K562 (cell line): ENCODE results near the gene CENPT. TPM values are rescaled to one million over a fixed set of nuclear protein-coding genes. Genes with fewer than 3 reads are reported as not detected.

Experiments used
- BDP1 ChIP-seq: IDR thresholded peaks from 3 replicates; pipeline ENCODE4 v1.6.1; 2011; ENCODE audit not compliant: insufficient read length, insufficient read depth
- ETV5 ChIP-seq: sonication (generic); formaldehyde crosslinking; IDR thresholded peaks from 2 replicates; pipeline ENCODE4 v1.4.0; 2020; ENCODE audit warnings: low read depth, mild to moderate bottlenecking, missing genetic modification reagents
- FOXJ2 ChIP-seq: fragments of 200-800 bp; sonication (Bioruptor generic); IDR thresholded peaks from 2 replicates; pipeline ENCODE4 v1.6.1; 2016; ENCODE audit warnings: missing genetic modification characterization, missing compliant biosample characterization
- HSF4 ChIP-seq: fragments of 250-450 bp; sonication (Bioruptor Pico); IDR thresholded peaks from 2 replicates; pipeline ENCODE4 v2.1.2; 2022; ENCODE audit warnings: mild to moderate bottlenecking, moderate library complexity, borderline replicate concordance
- SUPT5H ChIP-seq: fragments of 450-650 bp; IDR thresholded peaks from 2 replicates; pipeline ENCODE4 v1.6.1; 2016
- ZNF316 ChIP-seq: fragments of 450-650 bp; IDR thresholded peaks from 2 replicates; pipeline ENCODE4 v1.6.1; 2016
- polyA plus RNA-seq, 8 experiments: library from polyadenylated mRNA; depleted of rRNA in 4 of 8; stranded (reverse) in 5 of 8; unstranded in 3 of 8; fragments of >200 nt; fragmentation: Nextera tagmentation in 2 of 8; fragmentation: Illumina TruSeq in 1 of 8; extraction: Ambion mirVana in 2 of 8; extraction: Trizol in 1 of 8; gene quantifications; 2 replicates each; pipeline versions ENCODE4 v1.2.1 to v1.2.3, GENCODE V29; 2011 to 2014; ENCODE audit warnings: inconsistent platforms in 1 of 8, missing spikeins in 1 of 8
- total RNA-seq, 7 experiments: library from RNA; depleted of rRNA in 6 of 7; stranded (reverse); fragments of >200 nt in 6 of 7; fragmentation: Illumina TruSeq in 2 of 7; extraction: Trizol in 2 of 7; gene quantifications; 2 replicates each; pipeline versions ENCODE4 v1.2.1 to v1.2.3, GENCODE V29; 2011 to 2021; ENCODE audit warnings: low replicate concordance in 1 of 7
- TF ChIP-seq, protein P1 (sequence below), 2 experiments: IDR thresholded peaks in 1 of 2; conservative IDR thresholded peaks in 1 of 2; 2 replicates each; pipeline ENCODE4 v1.6.1; 2016; ENCODE audit warnings: low read depth in 2 of 2, mild to moderate bottlenecking in 1 of 2, missing compliant biosample characterization in 1 of 2, missing genetic modification characterization in 1 of 2, moderate library complexity in 1 of 2
- TF ChIP-seq, protein P2 (sequence below): fragments of 450-650 bp; IDR thresholded peaks from 2 replicates; pipeline ENCODE4 v1.6.1; 2016; ENCODE audit warnings: borderline replicate concordance
- TF ChIP-seq, protein P3 (sequence below): fragments of 250-450 bp; sonication (Bioruptor Pico); IDR thresholded peaks from 2 replicates; pipeline ENCODE4 v1.9.0; 2021; ENCODE audit warnings: mild to moderate bottlenecking
- TF ChIP-seq, protein P4 (sequence below): fragments of 450-650 bp; IDR thresholded peaks from 2 replicates; pipeline ENCODE4 v1.7.1; 2018; ENCODE audit warnings: mild to moderate bottlenecking, low read depth; ENCODE audit not compliant: partially characterized antibody
- TF ChIP-seq, protein P5 (sequence below): fragments of 450-650 bp; formaldehyde crosslinking; IDR thresholded peaks from 2 replicates; pipeline ENCODE4 v1.4.0; 2020; ENCODE audit warnings: mild to moderate bottlenecking, moderate library complexity
- TF ChIP-seq, protein P6 (sequence below): sonication (generic); formaldehyde crosslinking; IDR thresholded peaks from 2 replicates; pipeline ENCODE4 v1.8.0; 2022; ENCODE audit warnings: mild to moderate bottlenecking, missing genetic modification reagents
- TF ChIP-seq, protein P7 (sequence below), 2 experiments: IDR thresholded peaks; 2 replicates each; pipeline ENCODE4 v1.6.1; 2011; ENCODE audit warnings: borderline replicate concordance in 1 of 2, control low read depth in 1 of 2, low read depth in 1 of 2, low read length in 1 of 2, mild to moderate bottlenecking in 1 of 2, mixed read lengths in 1 of 2, moderate library complexity in 1 of 2; ENCODE audit not compliant: insufficient read depth in 1 of 2, insufficient read length in 1 of 2, poor library complexity in 1 of 2, severe bottlenecking in 1 of 2; ENCODE audit errors: extremely low read depth in 1 of 2

Gene CENPT
- total and polyA plus RNA-seq, 9 of the 15 experiments (the other 6 are each of a cell fraction or from before 2014, with no cell fraction given) = 3.6 to 94.2 (median 44.1) TPM

DNA sequence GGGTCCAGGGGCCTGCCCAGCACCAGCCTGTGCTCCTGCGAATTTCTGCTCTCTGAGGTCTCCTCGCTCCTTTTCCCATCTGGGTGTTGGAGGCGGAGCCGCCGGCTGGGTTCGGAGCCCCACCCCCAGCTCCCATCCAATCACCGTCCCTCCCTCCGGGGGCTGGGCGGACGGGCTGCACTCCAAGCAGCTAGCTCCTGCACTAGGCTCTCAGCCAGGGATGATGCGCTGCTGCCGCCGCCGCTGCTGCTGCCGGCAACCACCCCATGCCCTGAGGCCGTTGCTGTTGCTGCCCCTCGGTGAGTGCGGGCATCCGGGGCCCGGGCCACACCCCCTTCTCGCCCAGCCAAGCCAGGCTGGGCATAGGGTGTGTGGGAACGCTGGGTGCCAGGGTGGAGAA lies 37.2 kb upstream of the CENPT start, which contains the start of gene NRN1L (continued):
- TF ChIP-seq, protein P1, sequence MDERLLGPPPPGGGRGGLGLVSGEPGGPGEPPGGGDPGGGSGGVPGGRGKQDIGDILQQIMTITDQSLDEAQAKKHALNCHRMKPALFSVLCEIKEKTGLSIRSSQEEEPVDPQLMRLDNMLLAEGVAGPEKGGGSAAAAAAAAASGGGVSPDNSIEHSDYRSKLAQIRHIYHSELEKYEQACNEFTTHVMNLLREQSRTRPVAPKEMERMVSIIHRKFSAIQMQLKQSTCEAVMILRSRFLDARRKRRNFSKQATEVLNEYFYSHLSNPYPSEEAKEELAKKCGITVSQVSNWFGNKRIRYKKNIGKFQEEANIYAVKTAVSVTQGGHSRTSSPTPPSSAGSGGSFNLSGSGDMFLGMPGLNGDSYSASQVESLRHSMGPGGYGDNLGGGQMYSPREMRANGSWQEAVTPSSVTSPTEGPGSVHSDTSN (CRISPR knock-in tag; IDR thresholded peaks at IDR 0.05; ENCODE audit: low read depth) = no peak
- TF ChIP-seq, protein P1 (tag; conservative IDR thresholded peaks at IDR 0.05; ENCODE audit: low read depth) = no peak
- TF ChIP-seq, protein P2, sequence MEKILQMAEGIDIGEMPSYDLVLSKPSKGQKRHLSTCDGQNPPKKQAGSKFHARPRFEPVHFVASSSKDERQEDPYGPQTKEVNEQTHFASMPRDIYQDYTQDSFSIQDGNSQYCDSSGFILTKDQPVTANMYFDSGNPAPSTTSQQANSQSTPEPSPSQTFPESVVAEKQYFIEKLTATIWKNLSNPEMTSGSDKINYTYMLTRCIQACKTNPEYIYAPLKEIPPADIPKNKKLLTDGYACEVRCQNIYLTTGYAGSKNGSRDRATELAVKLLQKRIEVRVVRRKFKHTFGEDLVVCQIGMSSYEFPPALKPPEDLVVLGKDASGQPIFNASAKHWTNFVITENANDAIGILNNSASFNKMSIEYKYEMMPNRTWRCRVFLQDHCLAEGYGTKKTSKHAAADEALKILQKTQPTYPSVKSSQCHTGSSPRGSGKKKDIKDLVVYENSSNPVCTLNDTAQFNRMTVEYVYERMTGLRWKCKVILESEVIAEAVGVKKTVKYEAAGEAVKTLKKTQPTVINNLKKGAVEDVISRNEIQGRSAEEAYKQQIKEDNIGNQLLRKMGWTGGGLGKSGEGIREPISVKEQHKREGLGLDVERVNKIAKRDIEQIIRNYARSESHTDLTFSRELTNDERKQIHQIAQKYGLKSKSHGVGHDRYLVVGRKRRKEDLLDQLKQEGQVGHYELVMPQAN = no peak
- TF ChIP-seq HSF4 (CRISPR knock-in tag) (no peak), ZNF316 (no peak), BDP1 (no peak), ETV5 (CRISPR knock-in tag) (no peak), FOXJ2 (tag) (no peak), SUPT5H (peak; percentile 68)
- TF ChIP-seq, protein P3, sequence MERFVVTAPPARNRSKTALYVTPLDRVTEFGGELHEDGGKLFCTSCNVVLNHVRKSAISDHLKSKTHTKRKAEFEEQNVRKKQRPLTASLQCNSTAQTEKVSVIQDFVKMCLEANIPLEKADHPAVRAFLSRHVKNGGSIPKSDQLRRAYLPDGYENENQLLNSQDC (CRISPR knock-in tag) = no peak
- TF ChIP-seq, protein P4, sequence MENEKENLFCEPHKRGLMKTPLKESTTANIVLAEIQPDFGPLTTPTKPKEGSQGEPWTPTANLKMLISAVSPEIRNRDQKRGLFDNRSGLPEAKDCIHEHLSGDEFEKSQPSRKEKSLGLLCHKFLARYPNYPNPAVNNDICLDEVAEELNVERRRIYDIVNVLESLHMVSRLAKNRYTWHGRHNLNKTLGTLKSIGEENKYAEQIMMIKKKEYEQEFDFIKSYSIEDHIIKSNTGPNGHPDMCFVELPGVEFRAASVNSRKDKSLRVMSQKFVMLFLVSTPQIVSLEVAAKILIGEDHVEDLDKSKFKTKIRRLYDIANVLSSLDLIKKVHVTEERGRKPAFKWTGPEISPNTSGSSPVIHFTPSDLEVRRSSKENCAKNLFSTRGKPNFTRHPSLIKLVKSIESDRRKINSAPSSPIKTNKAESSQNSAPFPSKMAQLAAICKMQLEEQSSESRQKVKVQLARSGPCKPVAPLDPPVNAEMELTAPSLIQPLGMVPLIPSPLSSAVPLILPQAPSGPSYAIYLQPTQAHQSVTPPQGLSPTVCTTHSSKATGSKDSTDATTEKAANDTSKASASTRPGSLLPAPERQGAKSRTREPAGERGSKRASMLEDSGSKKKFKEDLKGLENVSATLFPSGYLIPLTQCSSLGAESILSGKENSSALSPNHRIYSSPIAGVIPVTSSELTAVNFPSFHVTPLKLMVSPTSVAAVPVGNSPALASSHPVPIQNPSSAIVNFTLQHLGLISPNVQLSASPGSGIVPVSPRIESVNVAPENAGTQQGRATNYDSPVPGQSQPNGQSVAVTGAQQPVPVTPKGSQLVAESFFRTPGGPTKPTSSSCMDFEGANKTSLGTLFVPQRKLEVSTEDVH = no peak
- TF ChIP-seq, protein P5, sequence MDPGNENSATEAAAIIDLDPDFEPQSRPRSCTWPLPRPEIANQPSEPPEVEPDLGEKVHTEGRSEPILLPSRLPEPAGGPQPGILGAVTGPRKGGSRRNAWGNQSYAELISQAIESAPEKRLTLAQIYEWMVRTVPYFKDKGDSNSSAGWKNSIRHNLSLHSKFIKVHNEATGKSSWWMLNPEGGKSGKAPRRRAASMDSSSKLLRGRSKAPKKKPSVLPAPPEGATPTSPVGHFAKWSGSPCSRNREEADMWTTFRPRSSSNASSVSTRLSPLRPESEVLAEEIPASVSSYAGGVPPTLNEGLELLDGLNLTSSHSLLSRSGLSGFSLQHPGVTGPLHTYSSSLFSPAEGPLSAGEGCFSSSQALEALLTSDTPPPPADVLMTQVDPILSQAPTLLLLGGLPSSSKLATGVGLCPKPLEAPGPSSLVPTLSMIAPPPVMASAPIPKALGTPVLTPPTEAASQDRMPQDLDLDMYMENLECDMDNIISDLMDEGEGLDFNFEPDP = no peak
- TF ChIP-seq, protein P6, sequence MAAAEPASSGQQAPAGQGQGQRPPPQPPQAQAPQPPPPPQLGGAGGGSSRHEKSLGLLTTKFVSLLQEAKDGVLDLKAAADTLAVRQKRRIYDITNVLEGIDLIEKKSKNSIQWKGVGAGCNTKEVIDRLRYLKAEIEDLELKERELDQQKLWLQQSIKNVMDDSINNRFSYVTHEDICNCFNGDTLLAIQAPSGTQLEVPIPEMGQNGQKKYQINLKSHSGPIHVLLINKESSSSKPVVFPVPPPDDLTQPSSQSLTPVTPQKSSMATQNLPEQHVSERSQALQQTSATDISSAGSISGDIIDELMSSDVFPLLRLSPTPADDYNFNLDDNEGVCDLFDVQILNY (CRISPR knock-in tag) = no peak
- TF ChIP-seq, protein P7, sequence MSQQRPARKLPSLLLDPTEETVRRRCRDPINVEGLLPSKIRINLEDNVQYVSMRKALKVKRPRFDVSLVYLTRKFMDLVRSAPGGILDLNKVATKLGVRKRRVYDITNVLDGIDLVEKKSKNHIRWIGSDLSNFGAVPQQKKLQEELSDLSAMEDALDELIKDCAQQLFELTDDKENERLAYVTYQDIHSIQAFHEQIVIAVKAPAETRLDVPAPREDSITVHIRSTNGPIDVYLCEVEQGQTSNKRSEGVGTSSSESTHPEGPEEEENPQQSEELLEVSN (IDR thresholded peaks at IDR 0.05; ENCODE audit: borderline replicate concordance in 1 of 2, extremely low read depth in 1 of 2, insufficient read depth in 1 of 2, insufficient read length in 1 of 2, low read depth in 1 of 2, low read length in 1 of 2, poor library complexity in 1 of 2, severe bottlenecking in 1 of 2) = peak; percentile 59 to 78
